ENCODE measurements around the gene PCDHGA2. TPM values are rescaled to one million over a fixed set of nuclear protein-coding genes. Genes with fewer than 3 reads are reported as not detected.

The PCDHGA2 gene
- total and polyA plus RNA-seq, 9 of the 15 experiments (the other 6 are each of a cell fraction or from before 2014, with no cell fraction given), result 0.07 to 0.27 (median 0.15) TPM; not detected in 2

- no TSS peak for BruUV-seq (replicated peaks)
- H3K27me3 ChIP-seq (ENCODE audit: control insufficient read depth in 2 of 2, insufficient read depth in 2 of 2, low read length in 2 of 2), result peaks cover 13 to 36% of the 10 kb centered on the region in 2 experiments; a peak in 4 of 5 replicates
- no peak for TF ChIP-seq NFE2 (IDR thresholded peaks at IDR 0.05; ENCODE audit: low read depth)
- TF ChIP-seq POLR2B (IDR thresholded peaks at IDR 0.05; ENCODE audit: low read depth, partially characterized antibody), result no peak
- TF ChIP-seq PHF21A (IDR thresholded peaks at IDR 0.05; ENCODE audit: borderline replicate concordance, low read depth), result no peak
- no peak for TF ChIP-seq ZNF347 (CRISPR knock-in tag; IDR thresholded peaks at IDR 0.05; ENCODE audit: low read depth)
- TF ChIP-seq NR2C1 (IDR thresholded peaks at IDR 0.05), result no peak
- TF ChIP-seq NR2C1 (tag; IDR thresholded peaks at IDR 0.05), result no peak
- TF ChIP-seq ZNF518B (CRISPR knock-in tag; IDR thresholded peaks at IDR 0.05), result no peak
- CTCF ChIA-PET (ENCODE audit: low intra/inter-chr PET ratio), result no interaction called here
- H3K4me3 ChIP-seq, result no peak overlapping the region
- no peaks in the 10 kb centered on the region for H4K20me1 ChIP-seq (replicated peaks; ENCODE audit: control insufficient read depth, insufficient read depth, low read length)
- no peak overlapping the region for H3K4me2 ChIP-seq (ENCODE audit: insufficient read depth, low read length)
- H3K36me3 ChIP-seq (ENCODE audit: control insufficient read depth, insufficient read depth, low read length), result no peaks in the 10 kb centered on the region
- intact Hi-C loops (cut with micrococcal nuclease) (no loop called here), in situ Hi-C loops (cut with MboI) (no loop called here)
- no peak for DNase-seq (ENCODE audit: extremely low read depth in 1 of 4, low spot score in 3 of 4)
- POLR2A ChIA-PET, result no interaction called here
- no peak overlapping the region for H2AFZ ChIP-seq (ENCODE audit: low read depth, low read length)
- H3K9me1 ChIP-seq (ENCODE audit: control insufficient read depth, insufficient read depth, low read length), result no peaks in the 10 kb centered on the region
- no peaks in the 10 kb centered on the region for H3K79me2 ChIP-seq (ENCODE audit: control insufficient read depth, insufficient read depth, low read length)
- peaks cover 0 to 12% of the 10 kb centered on the region in 2 experiments; a peak in 2 of 5 replicates for H3K4me1 ChIP-seq (replicated peaks in 1 of 2; ENCODE audit: control insufficient read depth in 2 of 2, insufficient read depth in 2 of 2, low read length in 2 of 2)
- H3K9ac ChIP-seq (ENCODE audit: insufficient read depth in 1 of 2, low read depth in 2 of 2, low read length in 2 of 2), result no peak overlapping the region
- ATAC-seq, result no peak
- no peak for FAIRE-seq
- H3K27ac ChIP-seq (ENCODE audit: extremely low read depth, low read depth, low read length), result no peak overlapping the region
- H3K9me3 ChIP-seq (replicated peaks; ENCODE audit: control insufficient read depth, insufficient read depth, low read depth, low read length), result no peaks in the 10 kb centered on the region; the same call in 1 of the 2 replicates
These were observed 24.2 kb downstream of the PCDHGA2 start for GRCh38 chr5:141362719-141363118.
